Fibroblast of skin of right quadriceps (primary cell): Measurements from ENCODE around the gene UAP1L1.
"Not testable (repeated sequence)": the region's sequence is repeated elsewhere in the genome, so short reads cannot be mapped to it uniquely, and the experiment has no call there.

ENCODE experiments used
- DNase-seq: peaks from one replicate; pipeline ENCODE4 v3.0.0-alpha.2; 2013

UAP1L1 gene, protein sequence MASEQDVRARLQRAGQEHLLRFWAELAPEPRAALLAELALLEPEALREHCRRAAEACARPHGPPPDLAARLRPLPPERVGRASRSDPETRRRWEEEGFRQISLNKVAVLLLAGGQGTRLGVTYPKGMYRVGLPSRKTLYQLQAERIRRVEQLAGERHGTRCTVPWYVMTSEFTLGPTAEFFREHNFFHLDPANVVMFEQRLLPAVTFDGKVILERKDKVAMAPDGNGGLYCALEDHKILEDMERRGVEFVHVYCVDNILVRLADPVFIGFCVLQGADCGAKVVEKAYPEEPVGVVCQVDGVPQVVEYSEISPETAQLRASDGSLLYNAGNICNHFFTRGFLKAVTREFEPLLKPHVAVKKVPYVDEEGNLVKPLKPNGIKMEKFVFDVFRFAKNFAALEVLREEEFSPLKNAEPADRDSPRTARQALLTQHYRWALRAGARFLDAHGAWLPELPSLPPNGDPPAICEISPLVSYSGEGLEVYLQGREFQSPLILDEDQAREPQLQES

GRCh38 chr9:137077010-137077747 is at the start of gene UAP1L1:
Gene UAP1L1, plus strand, starts transcription at chr9:137077517. Its CDS starts 16 bp downstream, at chr9:137077533.
- peak; percentile 30 for DNase-seq

DNA sequence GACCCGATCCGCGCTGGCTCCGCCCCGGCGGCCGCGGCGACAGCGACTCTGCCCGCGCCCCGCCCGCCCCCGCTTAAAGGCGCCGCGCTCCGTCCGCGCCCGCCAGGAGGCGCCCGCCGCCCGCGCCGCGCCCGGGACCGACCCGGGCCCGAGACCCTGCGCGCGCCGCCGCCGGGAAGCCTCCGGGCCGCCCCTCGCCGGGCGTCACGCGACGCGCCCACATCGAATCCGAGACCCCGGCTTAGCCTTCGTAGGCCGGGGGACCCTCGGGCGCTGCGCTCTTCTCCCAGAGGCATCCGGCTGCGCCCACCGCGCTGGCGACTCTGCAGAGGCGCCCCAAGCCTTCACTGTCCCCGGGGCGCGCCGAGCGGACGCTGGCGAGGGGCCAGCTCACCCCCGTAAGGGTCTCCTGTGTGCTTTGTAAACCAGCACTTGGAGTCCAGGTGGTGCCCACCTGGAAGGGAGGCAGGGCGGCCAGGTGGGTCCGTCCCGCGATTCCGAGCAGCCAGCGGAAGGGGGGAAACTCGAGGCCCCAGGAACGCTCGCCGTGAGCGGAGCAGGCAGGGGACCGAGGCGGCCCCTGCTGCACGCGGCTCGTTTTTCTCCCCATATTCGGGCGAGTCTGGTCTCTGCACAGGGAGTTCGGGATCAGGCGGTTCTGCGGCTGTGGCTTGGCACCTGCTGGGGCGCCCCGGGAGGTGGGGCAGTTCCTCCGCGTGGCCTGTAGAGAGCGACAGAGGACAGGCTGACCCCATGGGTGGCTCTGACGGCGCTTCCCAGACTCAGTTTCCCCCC is 48.9 kb upstream of the UAP1L1 start:
- peak; percentile 31 for DNase-seq

- peak; percentile 25 for DNase-seq
These were observed 48.0 kb upstream of the UAP1L1 start for GRCh38 chr9:137029058-137029936.

DNA sequence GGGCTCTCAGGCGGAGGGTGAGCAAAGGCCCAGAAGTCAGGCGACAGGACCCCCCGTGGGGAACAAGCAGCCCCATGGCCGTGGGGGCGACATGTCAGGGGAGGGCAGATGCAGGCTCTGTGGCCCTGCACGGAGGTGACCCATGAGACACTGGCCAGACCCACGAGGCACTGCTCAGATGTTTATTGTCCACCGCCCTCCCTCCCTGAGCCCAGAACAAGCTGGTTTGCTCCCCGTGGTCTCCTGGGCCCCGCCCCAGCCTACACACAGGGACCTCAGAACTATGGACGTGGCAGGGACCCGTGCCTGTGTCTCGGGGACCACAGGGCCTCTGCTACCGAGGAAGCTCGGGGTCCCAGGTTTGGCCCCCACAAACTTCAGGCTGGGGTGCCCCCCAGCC is 47.3 kb upstream of the UAP1L1 start:
- no peak for DNase-seq

DNA sequence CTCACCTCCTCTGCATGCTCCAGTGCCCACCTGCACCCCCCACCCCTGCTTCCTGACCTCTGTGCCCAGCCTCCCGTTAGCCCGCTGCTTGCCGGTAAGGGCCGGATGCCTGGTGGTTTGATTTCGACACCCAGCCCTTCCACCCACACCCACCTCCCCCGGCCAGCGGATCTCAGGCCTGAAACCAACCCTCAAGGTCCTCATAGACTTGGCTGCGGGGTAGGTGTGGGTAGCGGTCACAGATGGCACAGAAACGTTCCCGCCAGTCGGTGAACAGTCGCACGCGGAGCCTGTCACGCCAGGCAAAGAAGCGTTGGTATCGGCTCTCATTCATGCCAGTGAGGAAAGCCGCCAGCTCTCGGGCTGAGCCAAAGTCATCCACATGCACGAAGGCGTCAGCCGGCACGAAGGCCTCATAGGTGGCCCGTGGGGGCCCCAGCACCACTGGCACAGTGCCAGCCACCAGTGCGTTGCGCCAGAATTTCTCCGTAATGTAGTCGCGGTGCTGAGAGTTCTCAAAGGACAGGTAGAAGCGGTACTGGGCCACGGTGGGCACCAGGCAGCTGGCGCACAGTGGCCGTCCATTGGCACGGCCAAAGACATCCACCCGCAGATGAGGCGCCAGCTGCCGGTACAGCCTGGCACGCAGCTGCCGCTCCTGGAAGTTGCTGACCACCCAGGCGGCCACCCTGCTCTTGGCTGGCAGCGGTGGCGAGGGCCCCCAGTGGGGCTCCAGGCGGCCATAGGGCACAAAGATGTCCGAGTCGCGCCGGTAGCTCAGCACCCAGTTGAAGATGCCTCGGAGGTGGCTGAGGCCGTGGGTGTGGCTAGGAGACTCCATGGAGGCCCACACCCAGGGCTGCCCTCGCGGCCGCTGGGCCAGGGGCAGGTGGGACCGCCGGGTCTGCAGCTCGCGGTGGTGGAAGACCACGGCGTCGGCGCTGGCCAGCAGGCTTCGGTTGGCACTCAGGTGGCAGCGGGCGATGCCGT is 46.5 kb upstream of the UAP1L1 start:
- DNase-seq: no peak

DNA sequence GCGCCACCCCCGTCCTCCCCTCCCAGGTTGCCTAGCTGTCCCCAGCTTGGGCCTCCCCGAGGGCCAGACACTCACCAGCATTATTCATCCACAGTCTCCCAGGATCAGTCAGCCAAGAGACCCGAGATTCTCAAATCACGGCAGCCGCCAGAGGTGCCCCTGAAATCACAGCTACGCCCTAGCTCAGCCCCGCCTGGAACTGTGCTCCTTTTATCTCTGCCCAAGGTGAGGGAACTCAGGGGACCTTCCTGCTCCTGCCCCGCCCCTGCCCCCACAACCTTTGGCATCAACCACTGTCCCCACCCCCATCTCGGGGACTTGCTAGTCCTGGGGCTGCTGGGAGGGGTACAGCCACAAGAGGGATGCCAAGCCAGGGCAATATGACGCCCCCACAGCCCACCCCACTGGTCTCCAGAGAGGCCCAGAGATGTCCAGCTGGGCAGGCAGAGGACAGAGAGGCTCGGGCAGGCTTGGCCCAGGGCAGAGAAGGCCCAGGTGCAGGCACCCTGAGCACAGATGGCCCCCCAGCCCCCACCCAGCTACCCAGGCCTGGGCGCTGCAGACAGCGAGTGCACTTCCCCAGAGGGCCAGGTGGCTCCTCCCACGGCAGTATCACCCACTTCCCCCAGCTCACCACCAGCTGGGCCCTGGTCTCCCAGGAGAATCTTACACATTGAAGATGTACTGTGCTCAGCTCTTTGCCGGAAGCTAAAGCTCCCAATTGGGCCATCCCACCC is 45.2 kb upstream of the UAP1L1 start, which contains the start of gene FUT7:
FUT7 (minus strand) TSS at position 185 of the 737 bp plus-strand sequence; CDS start at position 88, 97 bp downstream.
- no peak for DNase-seq

DNA sequence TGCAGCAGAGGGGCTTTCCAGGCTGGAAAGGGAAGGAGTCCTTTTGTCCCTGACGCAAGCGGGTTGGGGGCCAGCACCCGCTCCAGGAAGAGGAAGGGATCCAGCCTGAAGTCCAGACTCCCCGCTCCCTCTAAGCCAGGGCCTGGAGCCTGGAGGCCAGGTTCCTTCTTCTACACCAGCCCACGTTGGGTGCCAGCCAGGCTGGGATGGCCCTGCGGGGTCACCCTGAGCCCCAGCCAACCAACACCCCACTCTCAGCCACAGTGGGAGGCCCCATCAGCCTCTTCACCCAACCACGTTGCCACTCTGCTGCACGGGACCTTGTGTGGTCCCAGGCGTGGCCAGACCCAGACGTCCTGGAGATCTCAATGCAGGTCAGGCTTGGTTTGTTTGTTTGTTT is 44.5 kb upstream of the UAP1L1 start:
- no peak for DNase-seq

GRCh38 chr9:137033481-137033880 is 43.8 kb upstream of the UAP1L1 start:
- not testable (repeated sequence) for DNase-seq

DNA sequence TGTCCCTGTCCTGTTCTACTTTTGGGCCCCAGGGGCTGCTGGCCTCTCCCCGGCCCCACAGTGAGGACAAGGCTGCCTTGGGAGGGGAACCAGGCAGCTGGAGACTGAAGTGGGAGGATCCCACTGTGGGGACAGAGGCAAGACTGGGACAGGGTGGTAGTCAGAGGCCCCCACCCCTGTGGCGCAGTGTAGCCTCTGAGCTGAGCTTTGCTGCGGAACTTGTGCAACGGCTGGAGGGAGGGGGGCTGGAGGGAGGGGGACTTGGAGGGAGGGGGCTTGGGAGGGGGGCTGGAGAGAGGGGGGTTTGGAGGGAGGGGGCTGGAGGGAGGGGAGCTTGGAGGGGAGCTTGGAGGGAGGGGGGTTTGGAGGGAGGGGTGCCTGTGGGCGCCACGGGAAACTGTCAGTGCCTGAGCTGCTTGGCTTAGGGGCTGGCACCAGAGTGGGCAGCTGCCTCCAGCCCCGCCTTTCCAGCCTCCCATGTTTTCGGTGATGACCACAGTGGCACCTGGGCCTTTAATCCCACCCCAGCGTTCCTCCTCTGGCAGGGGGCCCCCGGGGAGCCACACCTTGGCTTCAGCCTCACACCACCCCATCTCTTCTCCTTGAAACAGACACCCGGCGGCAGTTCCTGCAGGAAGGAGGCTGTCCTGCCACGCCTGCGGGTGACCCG is 43.1 kb upstream of the UAP1L1 start:
- no peak for DNase-seq

DNA sequence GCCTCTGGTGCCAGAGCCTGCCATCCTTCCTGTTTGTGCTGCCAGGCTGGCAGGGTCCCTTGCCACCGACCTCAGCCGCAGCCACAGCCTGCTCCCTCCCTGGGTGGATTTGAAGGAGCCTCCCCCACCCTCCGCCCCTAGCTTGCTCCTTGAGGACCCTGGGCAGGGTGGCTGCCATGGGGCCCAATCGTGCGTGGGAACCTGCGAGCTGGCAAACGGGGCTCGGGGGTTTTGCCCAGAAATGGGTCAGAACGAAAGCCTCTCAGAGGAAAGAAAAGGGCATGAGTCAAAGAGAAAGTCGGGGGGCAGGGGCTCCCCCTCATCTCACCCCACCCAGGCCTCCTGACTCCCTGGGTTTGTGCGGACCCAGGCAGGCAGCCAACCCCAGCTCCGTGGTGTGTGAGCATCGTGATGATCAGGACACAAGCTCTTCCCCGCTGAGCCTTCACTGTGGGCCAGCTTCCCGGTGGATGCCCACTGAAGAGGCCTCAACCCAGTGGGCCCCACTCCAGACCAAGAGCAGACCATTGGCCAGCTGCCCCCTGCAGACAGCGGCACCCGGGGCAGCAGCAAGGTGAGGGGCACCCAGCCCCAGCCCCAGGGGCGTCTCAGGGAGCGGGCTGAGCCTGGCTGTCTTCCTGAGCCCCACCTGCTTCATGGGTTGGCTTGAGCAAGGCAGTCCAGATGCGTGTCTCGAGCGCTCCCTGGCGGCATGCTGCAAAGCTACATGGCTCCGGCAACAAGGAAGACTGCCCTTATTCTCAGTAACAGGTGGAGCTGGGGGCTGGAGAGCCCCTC is 42.4 kb upstream of the UAP1L1 start:
- peak; percentile 62 for DNase-seq

DNA sequence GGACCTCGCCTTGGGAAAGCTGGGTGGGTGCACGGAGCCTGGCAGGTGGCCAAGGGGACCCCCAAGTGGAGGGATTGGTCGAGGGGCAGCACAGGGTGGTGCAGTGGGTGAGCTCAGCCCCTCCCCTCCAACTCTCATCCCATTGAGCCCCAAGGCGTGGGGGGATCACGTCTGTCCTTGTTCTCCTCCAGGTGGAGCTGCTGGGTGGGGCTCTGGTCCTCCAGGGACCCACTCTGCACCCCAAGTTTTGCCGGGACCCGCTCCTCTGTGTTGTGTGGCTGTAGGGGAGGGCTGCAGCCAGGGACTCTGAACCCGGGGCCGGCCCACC is 41.8 kb upstream of the UAP1L1 start:
- no peak for DNase-seq

DNA sequence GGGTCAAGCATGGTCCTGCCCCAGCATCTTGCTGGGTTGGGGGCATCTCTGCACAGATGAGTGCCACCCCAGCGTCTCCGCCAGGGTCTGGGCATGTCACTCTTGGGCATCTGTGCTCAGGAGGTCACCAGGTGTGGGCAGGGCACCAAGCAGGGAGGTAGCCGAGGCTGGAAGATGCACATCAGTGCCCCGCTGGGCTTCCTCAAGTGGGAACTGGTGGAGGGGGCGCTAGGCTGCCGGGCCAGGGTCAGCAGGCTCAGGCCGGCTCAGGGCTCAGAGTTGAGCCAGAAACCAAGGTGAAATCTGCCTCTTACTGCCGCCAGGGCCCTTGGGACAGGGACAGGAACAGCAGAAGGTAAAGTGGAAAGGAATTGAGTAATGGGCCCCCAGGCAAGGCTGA is 41.4 kb upstream of the UAP1L1 start:
- DNase-seq: no peak

- no peak for DNase-seq
These were observed 40.3 kb upstream of the UAP1L1 start for GRCh38 chr9:137037035-137037434.

GRCh38 chr9:137037483-137037882 is 39.8 kb upstream of the UAP1L1 start:
- no peak for DNase-seq

DNA sequence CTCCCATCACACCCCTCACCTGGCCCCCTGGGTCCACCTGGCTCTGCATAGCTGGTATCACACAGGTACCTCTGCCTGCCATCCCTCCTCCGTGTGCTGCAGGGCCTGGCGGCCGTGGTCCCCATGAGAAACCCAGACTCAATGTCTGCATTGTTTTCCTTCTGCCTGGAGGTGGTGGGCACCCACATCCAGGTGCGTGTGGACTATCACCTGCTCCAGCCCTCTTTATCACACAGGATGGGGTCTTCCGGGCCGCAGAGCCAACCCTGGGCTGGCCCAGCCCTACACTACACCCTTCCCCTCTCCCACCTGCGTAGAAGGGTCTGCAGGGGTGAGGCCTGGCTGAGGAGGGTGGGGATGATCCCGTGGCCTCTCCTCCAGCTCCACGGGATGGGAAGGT is 38.4 kb upstream of the UAP1L1 start:
- DNase-seq: no peak

DNA sequence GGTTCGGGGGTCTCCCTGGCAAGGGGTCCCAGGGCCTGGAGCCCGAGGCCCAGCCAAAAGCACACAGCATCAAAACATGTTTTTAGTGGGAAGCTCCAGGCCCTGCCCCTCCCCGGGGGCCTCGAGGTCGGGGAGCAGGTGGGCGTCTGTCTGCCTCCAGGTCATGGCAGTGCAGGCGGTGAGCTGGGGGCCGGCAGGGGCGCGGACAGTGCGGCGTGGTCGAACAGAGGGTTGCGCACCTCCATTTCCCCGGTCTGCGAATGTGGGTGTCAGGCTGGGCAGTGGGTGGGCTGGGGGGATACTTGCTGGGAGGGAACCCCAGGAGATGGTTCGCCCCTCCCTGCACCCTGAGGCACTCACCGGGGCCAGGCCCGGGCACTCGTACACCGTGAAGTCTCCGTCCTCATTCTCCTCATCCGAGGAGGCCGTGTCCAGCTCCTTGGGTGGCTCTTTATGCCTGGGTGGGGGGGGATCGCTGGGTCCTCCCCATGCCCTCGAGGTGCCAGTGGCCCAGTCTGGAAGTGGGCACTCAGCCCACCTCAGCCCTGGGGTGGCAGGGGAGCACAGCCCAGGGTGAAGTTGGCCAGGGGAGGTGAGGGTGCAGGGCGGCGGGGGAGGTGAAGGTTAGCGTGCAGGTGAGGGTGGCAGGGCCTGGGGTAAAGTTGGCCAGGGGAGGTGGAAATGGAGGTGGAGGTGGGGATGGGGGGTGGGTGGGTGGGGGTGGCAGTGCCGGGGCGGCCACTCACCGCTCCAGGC is 37.5 kb upstream of the UAP1L1 start:
- no peak for DNase-seq

DNA sequence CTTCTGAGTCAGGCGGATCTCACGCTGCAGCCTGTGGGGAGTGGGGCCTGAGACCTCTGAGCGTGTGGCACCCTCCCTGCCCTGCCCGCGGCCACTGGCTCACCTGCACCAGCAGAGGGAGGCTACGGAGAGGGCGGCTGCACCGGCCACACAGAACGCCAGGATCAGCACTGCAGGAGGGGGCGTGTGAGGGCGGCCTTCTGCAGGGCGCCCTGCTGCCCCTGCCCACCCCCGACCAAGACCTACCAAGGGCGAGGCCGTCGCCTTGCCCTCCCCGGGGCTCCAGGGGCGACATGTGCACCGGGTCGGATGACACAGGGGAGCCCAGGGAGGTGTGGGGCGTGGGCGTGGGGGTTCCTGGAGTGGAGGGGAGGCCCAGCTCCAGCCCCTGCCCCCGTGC is 36.7 kb upstream of the UAP1L1 start:
- no peak for DNase-seq

DNA sequence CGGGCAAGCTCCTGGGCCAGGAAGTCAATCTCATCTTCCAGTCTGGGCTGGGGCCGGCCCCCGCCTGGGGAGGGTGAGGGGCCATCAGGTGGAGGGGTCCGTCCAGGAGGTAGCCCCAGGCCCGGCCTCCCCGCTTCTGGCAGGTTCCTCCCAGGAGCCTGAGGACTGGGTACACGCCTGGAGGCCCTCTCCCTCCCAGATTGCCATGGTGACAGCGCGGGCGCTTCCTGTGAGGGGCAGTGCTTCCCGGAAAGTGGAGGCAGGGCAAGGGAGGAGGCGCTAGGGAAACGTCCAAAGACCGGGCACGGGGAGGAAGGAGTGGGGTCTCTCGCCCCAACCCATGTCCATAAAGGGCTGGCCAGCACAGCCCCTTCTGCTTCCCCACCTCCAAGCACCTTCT is 36.2 kb upstream of the UAP1L1 start:
- no peak for DNase-seq
